HG03378 (cell line): ENCODE measurements around the gene CLCNKB.
"Not testable (repeated sequence)": the region's sequence is repeated elsewhere in the genome, so short reads cannot be mapped to it uniquely, and the experiment has no call there.

Source experiments
- ATAC-seq: cut with Tn5 transposase; IDR thresholded peaks from one replicate; pipeline ENCODE4 v1.9.1; 2021; ENCODE audit warnings: mild to moderate bottlenecking, moderate library complexity; ENCODE audit not compliant: unreplicated experiment

CLCNKB gene

DNA sequence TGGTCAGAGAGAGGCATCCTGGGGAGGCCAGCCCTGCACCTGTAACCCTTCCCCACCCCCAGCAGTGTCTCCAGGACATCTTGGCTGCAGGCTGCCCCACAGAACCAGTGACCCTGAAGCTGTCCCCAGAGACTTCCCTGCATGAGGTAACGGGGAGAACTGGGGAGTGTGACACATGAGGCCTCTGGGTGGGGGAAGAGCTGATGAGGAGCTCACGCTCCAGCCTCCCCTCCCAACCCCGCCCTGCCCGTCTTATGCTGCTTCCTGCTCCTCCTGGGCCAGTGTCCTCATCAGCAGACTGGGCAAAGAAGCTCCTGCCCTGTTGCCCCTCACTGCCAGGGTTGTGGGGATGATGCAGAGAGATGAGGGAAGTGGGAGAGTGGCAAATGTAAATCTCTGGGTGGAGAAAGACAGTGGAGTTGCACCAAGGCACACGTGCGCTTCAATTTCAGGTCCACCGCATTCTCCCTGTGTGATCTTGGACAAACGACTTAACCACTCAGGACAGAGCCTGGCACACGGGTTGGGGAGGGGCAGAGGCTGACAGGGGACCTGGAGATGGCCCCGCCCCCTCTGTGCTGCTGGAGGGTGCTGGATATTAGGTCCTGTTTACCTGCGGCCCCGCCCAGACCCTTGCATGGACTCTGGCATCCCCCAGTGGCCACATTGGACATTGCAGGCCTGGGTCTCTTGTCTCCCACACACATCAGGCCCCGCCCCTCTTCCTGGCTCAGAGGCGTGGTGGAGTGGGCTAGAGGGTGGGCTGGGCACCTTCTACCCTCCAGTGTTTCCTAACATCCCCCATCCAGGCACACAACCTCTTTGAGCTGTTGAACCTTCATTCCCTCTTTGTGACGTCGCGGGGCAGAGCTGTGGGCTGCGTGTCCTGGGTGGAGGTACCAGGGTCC is 12.3 kb downstream of the CLCNKB start:
- peak; percentile 47 for ATAC-seq

DNA sequence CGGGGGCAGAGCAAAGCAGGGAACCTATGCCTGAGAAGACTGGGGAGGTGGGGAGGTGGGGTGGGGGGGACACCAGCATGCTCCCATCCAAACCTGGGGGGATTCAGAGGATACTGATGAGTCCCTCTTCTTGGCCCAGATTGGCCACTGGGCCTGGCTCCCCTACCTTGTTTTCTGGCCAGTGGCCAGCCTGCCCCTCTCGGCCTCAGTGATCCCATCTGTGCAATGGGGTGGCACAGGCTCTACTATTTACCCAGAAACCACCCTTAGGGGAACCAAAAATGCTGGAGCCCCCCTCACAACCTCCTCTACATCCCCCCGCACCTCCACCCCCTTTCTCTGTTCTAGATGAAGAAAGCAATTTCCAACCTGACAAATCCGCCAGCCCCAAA is 12.9 kb downstream of the CLCNKB start:
- ATAC-seq, result not testable (repeated sequence)

- ATAC-seq, result not testable (repeated sequence)
Observed at GRCh38 chr1:16057314-16057915, 13.8 kb downstream of the CLCNKB start.

DNA sequence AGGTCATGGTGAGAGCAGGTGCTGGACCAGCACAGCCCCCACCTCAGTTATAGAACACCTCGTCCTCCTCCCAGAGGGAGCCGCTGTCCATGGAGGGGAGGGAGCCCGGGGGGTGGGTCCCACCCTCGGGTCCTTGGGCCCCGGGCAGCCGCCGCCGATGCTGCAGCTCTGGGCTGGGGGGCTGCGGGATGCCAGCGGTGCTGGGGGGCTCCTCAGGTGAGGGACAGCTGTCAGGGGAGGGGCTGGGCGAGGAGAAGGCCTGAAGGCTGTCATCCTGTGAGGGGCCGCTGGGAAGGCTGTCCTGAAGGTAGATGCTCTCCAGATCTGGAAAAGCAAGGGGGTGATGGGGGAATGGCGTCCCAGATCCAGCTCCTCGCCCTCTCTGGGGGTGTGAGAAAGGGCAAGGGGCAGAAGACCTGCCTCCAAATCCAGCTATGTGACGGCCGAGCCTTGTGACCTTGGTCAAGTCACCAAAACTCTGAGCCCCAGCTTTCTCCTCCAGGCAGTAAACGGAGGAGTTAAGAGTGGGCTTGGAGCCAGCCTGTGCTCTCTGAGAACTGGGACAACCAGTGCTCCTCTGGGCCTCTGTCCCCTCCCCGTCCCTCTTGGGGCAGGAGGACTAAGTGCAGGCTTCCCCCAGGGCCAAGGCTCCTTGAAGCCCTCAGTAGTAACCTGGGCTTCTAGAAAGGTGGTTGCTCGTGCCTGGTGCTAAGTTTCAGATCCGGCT is 15.0 kb downstream of the CLCNKB start:
- ATAC-seq, result not testable (repeated sequence)

DNA sequence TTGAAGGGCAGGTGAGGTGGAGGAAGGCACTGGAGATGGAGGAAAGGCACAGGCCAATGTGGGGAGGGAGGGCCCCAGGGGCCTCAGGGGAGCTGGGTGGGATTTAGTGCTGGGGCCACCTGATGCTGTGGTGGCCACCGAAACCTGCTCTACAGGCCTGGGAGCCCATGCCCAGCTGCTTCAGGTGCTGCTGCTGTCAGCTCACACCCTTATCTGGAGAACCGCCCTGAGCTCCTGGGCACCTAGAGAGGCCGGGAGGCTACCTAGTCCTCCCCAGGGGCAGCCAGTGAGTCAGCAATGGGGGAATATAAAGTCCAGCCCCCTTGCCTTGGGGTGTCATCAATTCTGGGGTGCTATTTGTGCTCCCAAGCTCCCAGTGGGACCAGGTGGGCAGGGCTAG is 17.7 kb downstream of the CLCNKB start:
- no peak for ATAC-seq

DNA sequence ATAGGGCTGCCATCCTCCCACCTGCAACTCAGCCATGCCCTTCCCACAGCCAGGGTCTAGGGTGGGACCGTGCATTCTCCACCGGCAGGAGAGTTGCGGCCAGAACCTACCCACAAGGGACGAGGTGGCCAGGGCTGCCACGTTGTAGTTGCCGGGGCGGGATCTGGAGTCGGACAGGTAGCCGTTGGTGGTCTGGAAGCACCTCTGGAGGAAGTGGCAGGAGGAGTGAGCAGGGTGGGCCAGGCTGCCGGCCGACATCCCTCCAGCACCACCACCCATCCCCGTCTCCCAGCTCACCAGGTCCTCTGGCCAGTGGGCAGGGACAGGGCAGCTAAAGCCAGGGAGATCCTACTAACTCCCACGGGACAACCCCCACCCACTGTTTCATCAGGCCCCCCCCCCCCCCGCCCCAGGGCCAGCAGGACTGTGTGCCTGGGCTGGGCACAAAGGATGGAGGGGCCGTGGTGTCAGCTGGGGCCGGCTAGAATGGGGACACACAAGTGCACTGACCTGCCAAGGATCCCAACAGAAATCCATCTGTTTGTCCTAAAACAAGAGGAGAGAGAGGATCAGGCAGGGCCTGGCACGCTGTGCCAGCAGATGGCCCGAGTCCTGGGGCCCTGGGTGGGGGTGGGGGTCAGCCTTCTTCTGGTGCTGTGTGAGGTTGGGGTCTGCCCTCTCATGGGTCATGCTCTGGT is 18.6 kb downstream of the CLCNKB start:
- ATAC-seq, result not testable (repeated sequence)

DNA sequence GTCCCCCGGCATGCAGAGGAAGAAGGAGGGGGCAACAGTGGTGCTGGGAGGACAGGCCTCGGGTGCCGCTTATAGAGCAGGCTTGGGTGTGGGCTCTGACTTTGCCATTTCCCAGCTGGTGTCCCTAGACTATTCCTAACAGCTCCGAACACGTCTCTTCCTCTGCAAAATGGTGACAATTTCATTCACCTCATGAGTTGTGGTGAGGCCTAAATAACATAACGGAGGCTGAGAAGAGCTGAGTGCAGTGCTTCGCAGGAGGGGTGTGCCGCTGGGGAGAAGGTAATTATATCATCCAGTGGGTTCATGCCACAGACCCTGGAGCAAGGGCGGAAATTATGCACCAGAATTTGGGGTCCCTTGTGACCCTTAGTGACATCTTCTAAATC is 19.1 kb downstream of the CLCNKB start:
- ATAC-seq, result not testable (repeated sequence)

- ATAC-seq, result no peak
Observed at GRCh38 chr1:16063226-16063829, 19.7 kb downstream of the CLCNKB start.

- no peak for ATAC-seq
Observed at GRCh38 chr1:16063921-16064320, 20.3 kb downstream of the CLCNKB start.

DNA sequence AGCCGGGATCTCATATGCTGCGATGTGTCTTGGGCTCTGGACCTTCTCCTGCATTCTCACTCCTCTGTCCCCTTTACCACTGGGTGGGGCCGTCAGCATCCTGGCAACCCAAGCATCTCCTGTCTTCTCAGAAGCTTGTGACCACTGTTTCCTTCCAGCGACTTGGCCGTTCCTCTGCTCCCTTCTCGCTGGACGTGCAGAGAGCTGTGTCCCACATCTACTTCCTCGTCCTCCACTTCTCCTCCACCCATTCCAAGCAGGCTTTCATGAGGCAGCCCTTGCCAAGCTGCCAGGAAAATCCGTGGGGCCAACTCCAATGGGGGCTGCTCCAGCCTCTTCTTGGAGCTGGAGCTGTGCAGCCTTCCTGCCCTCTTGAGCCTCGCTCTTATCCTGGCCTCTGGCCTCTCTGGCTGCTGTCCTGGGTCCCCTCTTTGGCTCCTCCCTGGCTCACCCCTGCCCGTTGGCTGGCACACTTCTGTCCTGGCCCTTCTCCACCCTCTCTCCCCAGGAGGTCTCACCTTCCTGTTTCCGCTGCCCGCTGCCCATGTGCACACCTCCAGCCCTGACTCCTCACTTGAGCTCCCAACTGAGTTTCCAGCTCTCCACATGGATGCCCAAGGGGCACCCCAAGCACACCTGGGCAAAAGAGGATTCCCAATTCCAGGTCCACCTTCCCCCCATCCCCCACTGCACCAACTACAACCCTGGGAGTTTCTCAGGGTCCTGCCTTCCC is 21.1 kb downstream of the CLCNKB start:
- ATAC-seq, result no peak

DNA sequence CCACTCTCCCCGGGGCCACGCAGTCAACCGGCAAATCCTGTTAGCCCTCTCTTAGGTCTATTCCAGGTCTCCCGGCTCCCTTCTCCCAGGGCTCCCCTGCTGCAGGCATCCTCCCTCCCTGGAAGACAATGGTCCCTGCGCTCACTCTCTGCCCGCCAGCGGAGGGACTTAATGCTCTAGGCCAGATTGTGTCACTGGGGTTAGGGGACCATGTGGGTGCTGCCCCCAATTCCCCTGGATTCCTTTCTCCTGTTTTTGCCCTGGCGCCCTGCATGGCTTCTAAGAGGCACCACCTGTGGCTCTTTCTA is 21.6 kb downstream of the CLCNKB start:
- ATAC-seq, result no peak

GRCh38 chr1:16066245-16066644 is 22.7 kb downstream of the CLCNKB start:
- ATAC-seq, result no peak

GRCh38 chr1:16067127-16067768 is 23.7 kb downstream of the CLCNKB start:
- no peak for ATAC-seq

GRCh38 chr1:16067933-16068332 is 24.4 kb downstream of the CLCNKB start:
- ATAC-seq, result no peak

GRCh38 chr1:16068356-16069270 is 25.0 kb downstream of the CLCNKB start:
- no peak for ATAC-seq

- no peak for ATAC-seq
Observed at GRCh38 chr1:16070640-16071355, 27.2 kb downstream of the CLCNKB start.

DNA sequence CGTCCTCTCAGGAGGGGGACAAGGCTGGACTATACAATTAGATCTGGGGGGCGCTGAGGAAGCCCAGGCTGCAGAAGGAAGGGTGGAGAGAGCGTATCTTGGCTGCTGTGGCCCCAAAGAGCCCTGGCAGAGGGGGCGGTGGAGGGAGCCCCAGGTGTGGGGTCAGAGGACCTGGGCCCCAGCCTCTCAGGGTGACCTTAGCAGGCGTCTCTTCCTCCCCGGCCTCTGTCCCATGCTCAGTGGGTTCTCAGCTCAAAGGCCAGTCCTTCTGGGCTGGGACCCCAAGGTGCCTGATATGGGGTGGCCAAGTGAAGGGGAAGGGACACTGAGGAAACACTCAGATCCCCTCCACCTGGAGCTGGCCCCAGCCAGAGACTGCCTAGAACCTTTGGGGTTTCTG is 28.0 kb downstream of the CLCNKB start:
- ATAC-seq, result no peak

GRCh38 chr1:16072095-16072494 is 28.5 kb downstream of the CLCNKB start:
- no peak for ATAC-seq
